Gastrocnemius medialis (tissue), 4 donors: Measurements from ENCODE around the gene ZNF777. TPM values are rescaled to one million over a fixed set of nuclear protein-coding genes. Genes with fewer than 3 reads are reported as not detected.
"Not testable (repeated sequence)": the region's sequence is repeated elsewhere in the genome, so short reads cannot be mapped to it uniquely, and the experiment has no call there.

Source experiments
- ATAC-seq, 2 donors: fragments of 150-250 bp; one replicate each; pipeline ENCODE4 v1.9.1; 2016
- DNase-seq, 2 donors: peaks; one replicate each; pipeline ENCODE4 v3.0.0-alpha.2; 2019
- H3K27ac ChIP-seq, 4 donors: fragments of 200-600 bp; sonication (generic); 1 replicate in 1 of 4; 2 replicates in 3 of 4; pipeline ENCODE4 v1.5.1; 2016 to 2018; ENCODE audit warnings: mild to moderate bottlenecking in 2 of 4, moderate library complexity in 1 of 4
- H3K27me3 ChIP-seq, 3 donors: fragments of 200-600 bp; sonication (generic) in 2 of 3; 1 replicate in 1 of 3; 2 replicates in 2 of 3; pipeline versions ENCODE4 v1.5.1 to v1.6.0; 2016 to 2019; ENCODE audit warnings: mild to moderate bottlenecking in 1 of 3, moderate library complexity in 1 of 3
- H3K36me3 ChIP-seq, 2 donors: fragments of 200-600 bp; sonication (generic) in 1 of 2; one replicate each; pipeline ENCODE4 v1.5.1; 2017 to 2018
- H3K4me1 ChIP-seq, 2 donors: fragments of 200-600 bp; sonication (generic) in 1 of 2; one replicate each; pipeline ENCODE4 v1.5.1; 2016 to 2017; ENCODE audit warnings: mild to moderate bottlenecking in 2 of 2
- H3K4me3 ChIP-seq, 4 donors: fragments of 200-600 bp; sonication (generic) in 3 of 4; 1 replicate in 1 of 4; 2 replicates in 3 of 4; pipeline ENCODE4 v1.5.1; 2016 to 2019; ENCODE audit warnings: mild to moderate bottlenecking in 2 of 4
- H3K9me3 ChIP-seq, 3 donors: fragments of 200-600 bp; sonication (generic) in 2 of 3; 1 replicate in 1 of 3; 2 replicates in 2 of 3; pipeline ENCODE4 v1.5.1; 2016 to 2019
- POLR2A ChIP-seq, 2 donors: fragments of 450-650 bp; IDR thresholded peaks; one replicate each; pipeline ENCODE4 v1.6.1; 2017; ENCODE audit warnings: antibody characterized with exemption in 2 of 2, mild to moderate bottlenecking in 2 of 2, moderate library complexity in 2 of 2
- in situ Hi-C, 4 donors: fragments of 200-750 bp; cut with MboI; loops; one replicate each; pipeline versions ENCODE4 v1.15.0 to v1.8.0; 2017; ENCODE audit warnings: low sequenced_read_pairs in 4 of 4
- intact Hi-C: fragments of 100-400 bp; cut with DNase I; formaldehyde crosslinking; loops from one replicate; pipeline ENCODE4 v1.15.1; 2023; ENCODE audit warnings: low total_unique reads
- total RNA-seq, 4 donors: library from RNA; depleted of rRNA; stranded (reverse); fragments of >200 nt; gene quantifications; one replicate each; pipeline versions ENCODE4 v1.1.0 to v1.2.3, GENCODE V29; 2016
- TF ChIP-seq, protein P1 (sequence below), 5 experiments: fragments of 450-650 bp in 3 of 5; fragments of 200-600 bp in 2 of 5; sonication (generic) in 2 of 5; IDR thresholded peaks in 4 of 5; conservative IDR thresholded peaks in 1 of 5; 1 replicate in 4 of 5; 2 replicates in 1 of 5; pipeline ENCODE4 v1.5.1; 2016 to 2019; ENCODE audit warnings: antibody characterized with exemption in 5 of 5, mild to moderate bottlenecking in 3 of 5, moderate library complexity in 3 of 5

Gene ZNF777
- total RNA-seq, 4 donors from 2014 or later = 7.6 to 17.6 (median 15.1) TPM

DNA sequence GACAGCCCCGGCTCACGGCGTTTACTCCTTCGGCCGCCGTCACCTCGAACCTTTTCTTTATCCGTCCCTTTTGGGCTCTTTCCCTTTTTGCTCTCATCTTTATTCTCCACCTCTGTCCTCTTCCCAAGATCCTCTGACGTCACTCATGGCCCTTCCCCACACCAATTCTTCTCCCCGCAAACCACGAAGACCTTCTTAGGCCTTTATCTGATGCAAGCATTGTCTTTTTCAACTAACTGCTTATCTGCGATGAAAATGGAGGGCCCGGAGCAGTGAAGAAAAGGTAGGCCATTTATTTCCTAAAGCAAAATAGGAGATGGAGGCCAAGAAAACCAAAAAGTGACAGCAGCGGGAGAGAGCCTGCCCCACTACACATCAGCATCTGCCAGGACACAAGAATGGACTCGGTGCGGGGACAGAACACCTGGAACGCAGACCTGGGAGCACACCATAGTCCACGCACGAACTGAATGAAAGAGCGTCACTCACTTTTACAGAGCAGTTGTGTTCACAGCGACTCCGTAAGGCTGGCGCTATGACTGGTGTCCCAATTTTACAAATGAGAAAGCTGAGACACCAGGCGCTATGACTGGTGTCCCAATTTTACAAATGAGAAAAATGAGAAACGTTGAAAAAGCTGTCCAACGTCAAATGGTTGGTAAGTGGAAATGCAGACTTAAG lies 45.3 kb downstream of the ZNF777 start:
- ATAC-seq = no peak

DNA sequence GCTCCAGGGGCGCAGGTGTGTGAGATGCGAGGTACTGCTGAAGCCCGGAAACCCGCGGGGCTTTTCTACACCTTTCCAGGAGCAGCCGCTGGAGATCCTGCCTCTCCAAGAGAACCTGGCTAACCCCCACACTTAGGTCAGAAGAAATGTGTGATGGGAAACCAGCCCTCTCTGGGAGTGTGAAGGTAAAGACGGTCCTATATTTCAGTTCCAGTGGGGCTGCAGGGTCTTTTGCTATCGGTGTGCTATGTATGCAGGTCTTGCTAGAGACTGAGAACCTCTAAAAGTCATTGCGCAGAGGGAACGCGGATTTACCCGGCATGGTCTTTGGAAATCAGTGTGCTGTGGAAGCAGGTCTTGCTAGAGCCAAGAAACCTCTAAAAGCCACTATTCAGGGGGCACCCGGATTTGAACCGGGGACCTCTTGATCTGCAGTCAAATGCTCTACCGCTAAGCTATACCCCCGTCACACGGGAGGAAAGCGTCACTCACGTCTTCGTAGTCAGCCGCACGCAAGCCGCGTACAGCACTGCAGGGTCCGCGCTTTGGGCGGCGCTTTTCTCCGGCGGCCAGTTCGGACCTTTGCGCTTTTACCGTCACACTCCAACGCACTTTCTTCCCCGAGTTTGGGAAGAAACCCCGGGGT lies 46.0 kb downstream of the ZNF777 start:
- Histone ChIP-seq H3K4me3 (peak overlapping the region; percentile 28 to 36 (median 34)), H3K4me1 (no peaks in the 10 kb centered on the region), H3K27me3 (peaks cover 0 to 13% (median 0%) of the 10 kb centered on the region in 3 donors), H3K36me3 (no peaks in the 10 kb centered on the region), H3K9me3 (no peaks in the 10 kb centered on the region), H3K27ac (peak overlapping the region in 2 of 4 donors; percentile 41 to 43)
- TF ChIP-seq POLR2A (IDR thresholded peaks at IDR 0.05) = no peak
- TF ChIP-seq, protein P1, sequence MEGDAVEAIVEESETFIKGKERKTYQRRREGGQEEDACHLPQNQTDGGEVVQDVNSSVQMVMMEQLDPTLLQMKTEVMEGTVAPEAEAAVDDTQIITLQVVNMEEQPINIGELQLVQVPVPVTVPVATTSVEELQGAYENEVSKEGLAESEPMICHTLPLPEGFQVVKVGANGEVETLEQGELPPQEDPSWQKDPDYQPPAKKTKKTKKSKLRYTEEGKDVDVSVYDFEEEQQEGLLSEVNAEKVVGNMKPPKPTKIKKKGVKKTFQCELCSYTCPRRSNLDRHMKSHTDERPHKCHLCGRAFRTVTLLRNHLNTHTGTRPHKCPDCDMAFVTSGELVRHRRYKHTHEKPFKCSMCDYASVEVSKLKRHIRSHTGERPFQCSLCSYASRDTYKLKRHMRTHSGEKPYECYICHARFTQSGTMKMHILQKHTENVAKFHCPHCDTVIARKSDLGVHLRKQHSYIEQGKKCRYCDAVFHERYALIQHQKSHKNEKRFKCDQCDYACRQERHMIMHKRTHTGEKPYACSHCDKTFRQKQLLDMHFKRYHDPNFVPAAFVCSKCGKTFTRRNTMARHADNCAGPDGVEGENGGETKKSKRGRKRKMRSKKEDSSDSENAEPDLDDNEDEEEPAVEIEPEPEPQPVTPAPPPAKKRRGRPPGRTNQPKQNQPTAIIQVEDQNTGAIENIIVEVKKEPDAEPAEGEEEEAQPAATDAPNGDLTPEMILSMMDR (IDR thresholded peaks at IDR 0.05 in 4 of 5, conservative IDR thresholded peaks at IDR 0.05 in 1 of 5) = no peak
- in situ Hi-C loops (no loop called here), intact Hi-C loops (no loop called here)
- DNase-seq = peak; percentile 31 to 40
- peak; percentile 21 to 30 for ATAC-seq

More for the DNA sequence above, 45.3 kb downstream of the ZNF777 start:
- H3K27ac ChIP-seq = peak overlapping the region in 2 of 4 donors; percentile 41 to 43
- H3K36me3 ChIP-seq = no peaks in the 10 kb centered on the region
- intact Hi-C loops (no loop called here), in situ Hi-C loops (no loop called here)
- no peaks in the 10 kb centered on the region for H3K4me1 ChIP-seq
- TF ChIP-seq, protein P1 (IDR thresholded peaks at IDR 0.05 in 4 of 5, conservative IDR thresholded peaks at IDR 0.05 in 1 of 5) = no peak
- no peak for TF ChIP-seq POLR2A (IDR thresholded peaks at IDR 0.05)
- H3K4me3 ChIP-seq = peak overlapping the region; percentile 28 to 36 (median 34)
- peaks cover 0 to 13% (median 0%) of the 10 kb centered on the region in 3 donors for H3K27me3 ChIP-seq
- no peaks in the 10 kb centered on the region for H3K9me3 ChIP-seq
- no peak for DNase-seq

DNA sequence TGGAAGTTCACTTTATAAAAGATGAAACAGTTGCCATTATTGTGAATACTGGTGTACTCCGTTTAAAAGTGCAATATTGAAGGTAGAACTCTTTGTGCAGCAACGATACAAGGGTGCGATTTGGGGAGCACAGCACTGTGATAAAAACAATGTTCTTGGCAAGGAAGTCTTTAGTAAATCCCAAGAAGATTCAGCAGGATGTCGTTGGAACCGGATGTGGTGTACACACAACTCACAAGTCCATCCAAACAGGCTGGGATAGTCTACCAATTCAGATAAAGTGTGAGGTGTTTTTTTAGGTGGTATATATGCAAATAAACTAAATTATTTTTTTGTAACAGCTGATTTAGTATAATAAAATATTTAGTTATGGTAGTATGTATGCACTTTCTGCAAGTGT lies 46.7 kb downstream of the ZNF777 start:
- Histone ChIP-seq H3K27me3 (peaks cover 0 to 13% (median 0%) of the 10 kb centered on the region in 3 donors), H3K27ac (no peak overlapping the region), H3K4me1 (no peaks in the 10 kb centered on the region), H3K4me3 (no peak overlapping the region), H3K9me3 (no peaks in the 10 kb centered on the region), H3K36me3 (no peaks in the 10 kb centered on the region)
- in situ Hi-C loops = no loop called here
- TF ChIP-seq POLR2A (IDR thresholded peaks at IDR 0.05) = no peak
- TF ChIP-seq, protein P1 (IDR thresholded peaks at IDR 0.05 in 4 of 5, conservative IDR thresholded peaks at IDR 0.05 in 1 of 5) = no peak
- ATAC-seq = no peak
- intact Hi-C loops = no loop called here
- no peak for DNase-seq

DNA sequence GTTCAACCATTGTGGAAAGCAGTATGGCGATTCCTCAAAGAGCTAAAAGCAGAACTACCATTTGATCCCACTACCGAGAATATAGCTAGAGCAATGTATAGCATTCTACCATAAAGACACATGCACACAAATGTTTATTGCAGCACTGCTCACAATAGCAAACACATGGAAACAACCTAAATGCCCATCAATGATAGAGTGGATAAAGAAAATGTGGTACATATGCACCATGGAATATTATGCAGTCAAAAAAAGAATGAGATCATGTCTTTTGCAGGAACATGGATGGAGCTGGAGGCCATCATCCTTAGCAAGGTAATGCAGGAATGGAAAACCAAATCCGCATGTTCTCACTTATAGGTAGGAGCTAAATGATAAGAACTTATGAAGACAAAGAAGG lies 47.8 kb downstream of the ZNF777 start:
- ATAC-seq, DNase-seq, H3K27ac ChIP-seq, H3K4me1 ChIP-seq, in situ Hi-C loops, H3K9me3 ChIP-seq, intact Hi-C loops, H3K4me3 ChIP-seq, H3K36me3 ChIP-seq: not testable (repeated sequence)
- H3K27me3 ChIP-seq = peaks cover 0 to 13% (median 0%) of the 10 kb centered on the region in 3 donors

GRCh38 chr7:149409895-149410294 lies 51.0 kb downstream of the ZNF777 start:
- Histone ChIP-seq H3K4me1 (no peaks in the 10 kb centered on the region), H3K27ac (no peak overlapping the region), H3K4me3 (no peak overlapping the region), H3K9me3 (no peaks in the 10 kb centered on the region), H3K27me3 (peaks cover 0 to 8% (median 0%) of the 10 kb centered on the region in 3 donors), H3K36me3 (no peaks in the 10 kb centered on the region)
- in situ Hi-C loops (no loop called here), intact Hi-C loops (no loop called here)
- ATAC-seq (no peak), DNase-seq (no peak)
- TF ChIP-seq, protein P1 (IDR thresholded peaks at IDR 0.05 in 4 of 5, conservative IDR thresholded peaks at IDR 0.05 in 1 of 5) = no peak
- no peak for TF ChIP-seq POLR2A (IDR thresholded peaks at IDR 0.05)
